ENCODE data around the gene SH3BP1. TPM values are rescaled to one million over a fixed set of nuclear protein-coding genes. Genes with fewer than 3 reads are reported as not detected.

SH3BP1 gene
- total and polyA plus RNA-seq, 2 of the 4 experiments (the other 2 are of a cell fraction): 8.8 to 33.3 TPM

DNA sequence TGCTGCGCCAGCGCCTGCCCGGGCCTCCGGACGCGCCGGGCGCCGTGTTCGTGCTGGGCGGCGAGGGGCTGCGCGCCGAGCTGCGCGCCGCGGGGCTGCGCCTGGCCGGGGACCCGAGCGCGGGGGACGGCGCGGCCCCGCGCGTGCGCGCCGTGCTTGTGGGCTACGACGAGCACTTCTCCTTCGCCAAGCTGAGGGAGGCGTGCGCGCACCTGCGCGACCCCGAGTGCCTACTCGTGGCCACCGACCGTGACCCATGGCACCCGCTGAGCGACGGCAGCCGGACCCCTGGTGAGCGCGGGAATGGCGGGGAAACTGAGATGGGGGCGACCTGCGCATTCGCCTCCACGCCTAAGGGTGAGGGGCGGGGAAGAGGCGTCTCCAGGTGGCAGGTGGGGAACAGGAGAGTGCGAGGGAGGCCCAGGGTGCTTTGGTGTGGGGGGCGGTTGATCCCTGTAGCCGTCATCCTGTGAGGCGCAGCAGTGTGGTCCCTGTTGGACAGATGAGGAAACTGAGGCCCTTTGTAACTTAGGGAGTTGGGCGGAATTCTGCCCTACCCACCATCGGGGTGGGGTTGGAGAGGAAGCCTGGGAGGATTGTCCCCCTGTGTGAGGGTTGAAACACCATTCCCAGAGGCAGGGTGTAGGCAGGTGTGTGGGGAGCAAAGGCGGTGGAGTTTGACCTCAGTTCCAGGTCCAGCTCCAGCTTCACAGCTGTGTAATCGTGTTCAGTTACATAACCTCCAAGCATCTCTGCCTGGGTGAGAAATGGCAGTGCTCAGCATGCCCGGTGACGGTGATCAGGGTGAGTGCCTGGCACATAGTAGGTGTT lies 19.8 kb downstream of the SH3BP1 start:
- Histone ChIP-seq H3K4me3 (ENCODE audit: insufficient read depth, low read depth, low read length) (peak overlapping the region; percentile 55), H4K8ac (ENCODE audit: low read depth in 2 of 2, low read length in 2 of 2) (peak overlapping the region in 1 of 2 experiments; percentile 52; a peak in 1 of 4 replicates), H3K56ac (ENCODE audit: extremely low read depth, insufficient read depth, low read length) (no peak overlapping the region), H2AFZ (replicated peaks; ENCODE audit: low read length, poor library complexity) (peak overlapping the region; percentile 95), H4K5ac (ENCODE audit: low read depth, low read length) (no peak overlapping the region), H2AK9ac (replicated peaks; ENCODE audit: low read depth, low read length, poor library complexity) (peak overlapping the region; percentile 97), H3K4me1 (ENCODE audit: control insufficient read depth, insufficient read depth, low read length) (peaks cover 25% of the 10 kb centered on the region), H3K9me3 (ENCODE audit: control insufficient read depth, insufficient read depth, low read length) (no peaks in the 10 kb centered on the region), H4K20me1 (ENCODE audit: insufficient read depth, low read length) (peaks cover 31% of the 10 kb centered on the region), H3K79me1 (ENCODE audit: low read depth in 1 of 2, low read length in 2 of 2) (peaks cover 23 to 50% of the 10 kb centered on the region in 2 experiments; a peak in 3 of 4 replicates), H3K9me1 (ENCODE audit: insufficient read depth, low read length) (peaks cover 11% of the 10 kb centered on the region), H4K91ac (ENCODE audit: insufficient read depth, low read depth, low read length) (peak overlapping the region; percentile 17), H2BK120ac (ENCODE audit: low read depth, low read length) (no peak overlapping the region), H2BK5ac (ENCODE audit: low read depth, low read length, poor library complexity, severe bottlenecking) (peak overlapping the region; percentile 60), H3K4me2 (ENCODE audit: low read depth, low read length) (peak overlapping the region; percentile 96), H3K27me3 (ENCODE audit: control insufficient read depth, insufficient read depth, low read length) (no peaks in the 10 kb centered on the region), H3K9ac (ENCODE audit: low read depth, low read length) (peak overlapping the region; percentile 82), H2BK15ac (ENCODE audit: low read depth, low read length) (no peak overlapping the region), H3K23ac (ENCODE audit: low read depth, low read length) (peak overlapping the region; percentile 93), H3K27ac (ENCODE audit: insufficient read depth, low read length) (peak overlapping the region; percentile 72), H2BK20ac (ENCODE audit: low read depth, low read length) (no peak overlapping the region), H3K36me3 (ENCODE audit: control insufficient read depth, insufficient read depth, low read length) (peaks cover 3% of the 10 kb centered on the region; the same call in 1 of the 2 replicates), H3K4ac (ENCODE audit: low read depth, low read length) (peak overlapping the region; percentile 54; the same call in 1 of the 2 replicates), H3K14ac (replicated peaks; ENCODE audit: low read depth, low read length) (peak overlapping the region; percentile 64), H3K18ac (ENCODE audit: low read depth, low read length) (no peak overlapping the region), H2AK5ac (ENCODE audit: low read depth, low read length) (peak overlapping the region; percentile 91)
- TF ChIP-seq SMC3 (IDR thresholded peaks at IDR 0.05; ENCODE audit: low read depth, low read length) (no peak), MAZ (IDR thresholded peaks at IDR 0.05; ENCODE audit: borderline replicate concordance, low read depth, low read length) (no peak), MXI1 (IDR thresholded peaks at IDR 0.05; ENCODE audit: borderline replicate concordance, low read depth, low read length) (no peak)
- in situ Hi-C loops (cut with MboI; ENCODE audit: low sequenced_read_pairs): no loop called here
- 1% methylated on average over 28 of the region's 68 CpGs; no CpG with 5 or more reads in 1 of the 2 experiments for WGBS, 2 experiments (ENCODE audit: extremely low coverage in 2 of 2, insufficient read length in 1 of 2)
- intact Hi-C loops (cut with micrococcal nuclease): no loop called here
- POLR2A ChIA-PET (ENCODE audit: unreplicated experiment): interaction anchor here (1.8 to 2.0 kb wide), 3 partner anchors 16 to 22 kb away, joined by 6 to 14 read pairs (median 10); partner anchors contain the start of gene LGALS1
- DNase-seq: no peak
- ATAC-seq (ENCODE audit: low read depth): peak; percentile 4
- dilution Hi-C loops (cut with HindIII; ENCODE audit: low sequenced_read_pairs, unreplicated experiment): no loop called here
- CTCF ChIA-PET: interaction anchor here (0.8 to 2.6 kb wide), 3 partner anchors 16 to 22 kb away, joined by 3 to 12 read pairs (median 5); no protein-coding TSS in a partner anchor
- no TSS peak for BruUV-seq (replicated peaks)

Measured in IMR-90 (cell line).